B cell (primary cell): ENCODE results near the gene PDE4C. TPM values are rescaled to one million over a fixed set of nuclear protein-coding genes. Genes with fewer than 3 reads are reported as not detected.

Experiments used
- ATAC-seq: fragments of 200-7000 bp; cut with Tn5 transposase; one replicate; pipeline ENCODE4 v1.10.0; 2021; ENCODE audit warnings: low read depth, mild to moderate bottlenecking, moderate number of reproducible peaks, moderate library complexity
- CTCF ChIA-PET: fragments of 350-600 bp; sonication (Branson Sonifier 250); formaldehyde crosslinking; loops from one replicate; lab custom pipeline; 2021; ENCODE audit warnings: antibody characterized with exemption, inconsistent platforms; lab: Charles Lee
- POLR2A ChIA-PET: fragments of 350-600 bp; sonication (Branson Sonifier 250); formaldehyde crosslinking; loops from one replicate; lab custom pipeline; 2021; ENCODE audit warnings: antibody characterized with exemption; lab: Charles Lee
- DNase-seq: peaks from one replicate; pipeline ENCODE4 v3.0.0; 2013
- H2AFZ ChIP-seq: 2 replicates; pipeline ENCODE4 v1.6.1; 2012; ENCODE audit warnings: mild to moderate bottlenecking, low read depth, low read length; ENCODE audit not compliant: insufficient read depth, poor library complexity, severe bottlenecking
- H3K27ac ChIP-seq, 2 donors: 1 replicate in 1 of 2; 2 replicates in 1 of 2; pipeline ENCODE4 v1.5.1; 2012 to 2013; ENCODE audit warnings: low read length in 2 of 2, mild to moderate bottlenecking in 2 of 2, moderate library complexity in 1 of 2
- H3K27me3 ChIP-seq, 4 experiments: fragments of 200-600 bp in 1 of 4; sonication (generic) in 1 of 4; replicated peaks in 1 of 4; 1 replicate in 2 of 4; 2 replicates in 2 of 4; pipeline versions ENCODE4 v1.6.1 to v1.7.0; 2013 to 2016; ENCODE audit warnings: low read length in 3 of 4, mild to moderate bottlenecking in 2 of 4, mixed read lengths in 1 of 4, moderate library complexity in 1 of 4; ENCODE audit not compliant: insufficient read depth in 4 of 4, control insufficient read depth in 3 of 4; ENCODE audit errors: control extremely low read depth in 1 of 4
- H3K36me3 ChIP-seq, 2 experiments: replicated peaks in 1 of 2; 1 replicate in 1 of 2; 2 replicates in 1 of 2; pipeline versions ENCODE4 v1.6.1 to v1.7.1; 2013; ENCODE audit warnings: low read length in 1 of 2; ENCODE audit not compliant: insufficient read depth in 2 of 2, control insufficient read depth in 1 of 2; ENCODE audit errors: control extremely low read depth in 1 of 2, extremely low read depth in 1 of 2
- H3K4me1 ChIP-seq, 2 donors: fragments of 200-600 bp in 1 of 2; sonication (generic) in 1 of 2; 1 replicate in 1 of 2; 2 replicates in 1 of 2; pipeline versions ENCODE4 v1.5.1 to v1.6.1; 2013 to 2017; ENCODE audit warnings: low read length in 2 of 2; ENCODE audit not compliant: control insufficient read depth in 2 of 2, insufficient read depth in 2 of 2
- H3K4me2 ChIP-seq: replicated peaks from 2 replicates; pipeline ENCODE3; 2012; ENCODE audit warnings: mild to moderate bottlenecking, low read depth, low read length; ENCODE audit not compliant: poor library complexity, severe bottlenecking
- H3K4me3 ChIP-seq, 5 experiments: fragments of 200-600 bp in 1 of 5; sonication (generic) in 1 of 5; 1 replicate in 3 of 5; 2 replicates in 2 of 5; pipeline versions ENCODE4 v1.5.1 to v1.7.0; 2011 to 2016; ENCODE audit warnings: low read length in 4 of 5, mild to moderate bottlenecking in 4 of 5, low read depth in 2 of 5, control low read depth in 1 of 5, moderate library complexity in 1 of 5; ENCODE audit not compliant: insufficient read depth in 1 of 5; ENCODE audit errors: control extremely low read depth in 1 of 5, extremely low read depth in 1 of 5
- H3K79me2 ChIP-seq: fragments of 200-600 bp; sonication (generic); one replicate; pipeline ENCODE4 v1.6.0; 2016; ENCODE audit warnings: low read length; ENCODE audit not compliant: control insufficient read depth, insufficient read depth
- H3K9ac ChIP-seq: fragments of 200-600 bp; sonication (generic); 2 replicates; pipeline ENCODE4 v1.6.1; 2017; ENCODE audit warnings: mild to moderate bottlenecking, low read length, moderate library complexity
- H3K9me3 ChIP-seq, 3 donors: one replicate each; pipeline versions ENCODE4 v1.6.1 to v1.7.1; 2013; ENCODE audit warnings: low read length in 2 of 3; ENCODE audit not compliant: control insufficient read depth in 2 of 3, insufficient read depth in 1 of 3; ENCODE audit errors: control extremely low read depth in 1 of 3
- H4K20me1 ChIP-seq: 2 replicates; pipeline ENCODE4 v1.6.0; 2012; ENCODE audit warnings: mild to moderate bottlenecking, low read length; ENCODE audit not compliant: insufficient read depth, control insufficient read depth, poor library complexity, severe bottlenecking
- H3K27ac Mint-ChIP-seq: one replicate; pipeline ENCODE4 v1.8.0; 2021; ENCODE audit warnings: mixed read lengths
- H3K27me3 Mint-ChIP-seq: one replicate; pipeline ENCODE4 v1.8.0; 2021; ENCODE audit warnings: mixed read lengths
- H3K4me1 Mint-ChIP-seq: one replicate; pipeline ENCODE4 v1.8.0; 2021; ENCODE audit warnings: mixed read lengths
- H3K4me3 Mint-ChIP-seq: one replicate; pipeline ENCODE4 v1.8.0; 2021; ENCODE audit warnings: mixed read lengths
- H3K9me3 Mint-ChIP-seq: one replicate; pipeline ENCODE4 v1.8.0; 2022; ENCODE audit warnings: mixed read lengths; ENCODE audit not compliant: insufficient read depth
- EZH2 ChIP-seq: IDR thresholded peaks from 2 replicates; pipeline ENCODE4 v1.6.1; 2012; ENCODE audit warnings: borderline replicate concordance, low read depth, mild to moderate bottlenecking, moderate library complexity, low read length; ENCODE audit not compliant: insufficient read depth, poor library complexity, severe bottlenecking
- WGBS: methylation state at CpG from one replicate; pipeline ENCODE4 v1.1.5; 2013; ENCODE audit warnings: missing lambda C conversion rate; ENCODE audit not compliant: insufficient coverage; 5-methylcytosine and 5-hydroxymethylcytosine counted together
- intact Hi-C: fragments of 100-400 bp; cut with micrococcal nuclease; formaldehyde crosslinking; loops from one replicate; pipeline ENCODE4 v1.10.0; 2022
- polyA plus RNA-seq: library from polyadenylated mRNA; depleted of rRNA; stranded (reverse); fragments of >200 nt; gene quantifications from 2 replicates; pipeline ENCODE4 v1.2.3, GENCODE V29; 2012
- total RNA-seq, 2 donors: library from RNA; stranded (reverse); fragments of 120-200 nt in 1 of 2; gene quantifications; 1 replicate in 1 of 2; 2 replicates in 1 of 2; pipeline versions ENCODE4 v1.2.3 to v1.2.4, GENCODE V29; 2013 to 2022
- TF ChIP-seq, protein P1 (sequence below): fragments of 200-600 bp; IDR thresholded peaks from one replicate; pipeline ENCODE4 v1.8.0; 2022; ENCODE audit warnings: antibody characterized with exemption, mild to moderate bottlenecking

The PDE4C gene
- total and polyA plus RNA-seq, 2 donors (not counting 1 experiment from before 2014, with no cell fraction given): not detected

- no peak for TF ChIP-seq EZH2
- TF ChIP-seq, protein P1, sequence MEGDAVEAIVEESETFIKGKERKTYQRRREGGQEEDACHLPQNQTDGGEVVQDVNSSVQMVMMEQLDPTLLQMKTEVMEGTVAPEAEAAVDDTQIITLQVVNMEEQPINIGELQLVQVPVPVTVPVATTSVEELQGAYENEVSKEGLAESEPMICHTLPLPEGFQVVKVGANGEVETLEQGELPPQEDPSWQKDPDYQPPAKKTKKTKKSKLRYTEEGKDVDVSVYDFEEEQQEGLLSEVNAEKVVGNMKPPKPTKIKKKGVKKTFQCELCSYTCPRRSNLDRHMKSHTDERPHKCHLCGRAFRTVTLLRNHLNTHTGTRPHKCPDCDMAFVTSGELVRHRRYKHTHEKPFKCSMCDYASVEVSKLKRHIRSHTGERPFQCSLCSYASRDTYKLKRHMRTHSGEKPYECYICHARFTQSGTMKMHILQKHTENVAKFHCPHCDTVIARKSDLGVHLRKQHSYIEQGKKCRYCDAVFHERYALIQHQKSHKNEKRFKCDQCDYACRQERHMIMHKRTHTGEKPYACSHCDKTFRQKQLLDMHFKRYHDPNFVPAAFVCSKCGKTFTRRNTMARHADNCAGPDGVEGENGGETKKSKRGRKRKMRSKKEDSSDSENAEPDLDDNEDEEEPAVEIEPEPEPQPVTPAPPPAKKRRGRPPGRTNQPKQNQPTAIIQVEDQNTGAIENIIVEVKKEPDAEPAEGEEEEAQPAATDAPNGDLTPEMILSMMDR: no peak
Observed at GRCh38 chr19:18252370-18252717, 26.1 kb upstream of the PDE4C start.

More at GRCh38 chr19:18252370-18252717, 26.1 kb upstream of the PDE4C start:
- H3K36me3 ChIP-seq: no peaks in the 10 kb centered on the region
- Mint-ChIP-seq H3K9me3 (no peaks in the 10 kb centered on the region), H3K4me1 (peaks cover 29% of the 10 kb centered on the region), H3K4me3 (no peak overlapping the region), H3K27me3 (peaks cover 4% of the 10 kb centered on the region), H3K27ac (peak overlapping the region; percentile 5)
- ChIA-PET CTCF (interaction anchor here (0.8 to 8.0 kb wide), 41 partner anchors 9 to 314 kb away, joined by 3 to 152 read pairs (median 6); partner anchors contain the start of genes JUND, MPV17L2, PIK3R2 and RAB3A), POLR2A (interaction anchor here (0.6 to 1.8 kb wide), 10 partner anchors 8 to 741 kb away, joined by 3 to 7 read pairs (median 4); partner anchors contain the start of genes IQCN, MPV17L2 and PGLS)
- H3K4me1 ChIP-seq: peaks cover 28 to 38% of the 10 kb centered on the region in 2 donors
- peak overlapping the region; percentile 7 for H3K4me2 ChIP-seq
- H3K27me3 ChIP-seq: peaks cover 0 to 22% (median 2%) of the 10 kb centered on the region in 4 experiments
- 82% methylated on average over 3 of the region's 7 CpGs for WGBS
- no peak overlapping the region for H3K27ac ChIP-seq
- peaks cover 3% of the 10 kb centered on the region for H3K79me2 ChIP-seq
- intact Hi-C loops: loop anchor here (2.0 to 5.0 kb wide), 3 partner anchors 48 to 246 kb away; partner anchors contain the start of genes MAST3 and RAB3A
- H4K20me1 ChIP-seq: peaks cover 16% of the 10 kb centered on the region
- DNase-seq (no peak), ATAC-seq (no peak)
- H3K4me3 ChIP-seq: no peak overlapping the region
- H3K9ac ChIP-seq: no peak overlapping the region
- no peak overlapping the region for H2AFZ ChIP-seq
- peaks cover 0 to 12% (median 2%) of the 10 kb centered on the region in 3 donors for H3K9me3 ChIP-seq
